Hepatocyte (in vitro differentiated cells): ENCODE data around the gene CDK10.

Source experiments
- CTCF ChIP-seq: fragments of 200-600 bp; sonication (generic); IDR thresholded peaks from 2 replicates; pipeline ENCODE4 v1.5.1; 2016; ENCODE audit warnings: antibody characterized with exemption, mild to moderate bottlenecking; ENCODE audit not compliant: poor library complexity
- EZH2 ChIP-seq: fragments of 200-600 bp; sonication (generic); IDR thresholded peaks from 2 replicates; pipeline ENCODE4 v1.6.1; 2016; ENCODE audit warnings: antibody characterized with exemption, mild to moderate bottlenecking, borderline replicate concordance
- EZH2phosphoT487 ChIP-seq: fragments of 200-600 bp; sonication (generic); IDR thresholded peaks from one replicate; pipeline ENCODE4 v1.6.1; 2018; ENCODE audit warnings: antibody characterized with exemption, mild to moderate bottlenecking, low read depth, moderate library complexity; ENCODE audit not compliant: unreplicated experiment, severe bottlenecking

DNA sequence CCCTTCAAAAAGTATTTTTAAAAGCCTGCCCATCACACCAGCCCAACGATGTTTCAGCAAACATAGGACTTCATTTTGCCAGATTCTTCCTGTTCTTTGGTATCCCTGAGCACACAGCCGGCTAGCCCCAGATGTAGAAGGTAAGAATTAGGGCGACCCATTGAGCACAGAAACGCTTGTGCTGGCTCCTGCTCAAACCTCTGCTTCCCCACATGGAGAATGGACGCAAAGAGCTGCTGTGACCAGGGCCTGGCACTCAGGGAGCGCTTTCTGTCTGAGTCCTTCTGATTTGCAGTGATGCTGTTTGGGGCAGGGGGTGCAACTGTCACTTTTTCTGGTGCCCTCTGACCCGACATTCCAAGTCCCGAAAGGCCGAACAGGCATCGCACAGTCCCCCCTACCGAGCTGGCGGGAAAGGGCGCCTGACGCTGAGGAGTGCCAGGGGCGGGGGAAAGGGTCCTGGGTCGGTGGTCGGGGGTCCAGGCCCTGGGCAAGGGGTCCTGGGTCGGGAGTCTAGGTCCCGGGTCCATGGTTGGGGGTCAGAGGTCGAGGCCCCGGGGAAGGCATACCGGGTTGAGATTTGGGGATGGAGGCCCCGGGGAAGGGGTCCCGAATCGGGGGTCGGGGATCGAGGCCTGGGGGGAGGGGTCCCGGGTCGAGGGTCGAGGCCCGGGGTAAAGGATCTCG is 29.9 kb upstream of the CDK10 start:
- no peak for TF ChIP-seq EZH2
- no peak for TF ChIP-seq CTCF
- no peak for TF ChIP-seq EZH2phosphoT487
